ENCODE measurements around the gene RIPK1. TPM values are rescaled to one million over a fixed set of nuclear protein-coding genes. Genes with fewer than 3 reads are reported as not detected.
"Not testable (repeated sequence)": the region's sequence is repeated elsewhere in the genome, so short reads cannot be mapped to it uniquely, and the experiment has no call there.

Gene RIPK1
- total RNA-seq, 2 donors from 2014 or later, result 30.2 to 35.0 TPM

DNA sequence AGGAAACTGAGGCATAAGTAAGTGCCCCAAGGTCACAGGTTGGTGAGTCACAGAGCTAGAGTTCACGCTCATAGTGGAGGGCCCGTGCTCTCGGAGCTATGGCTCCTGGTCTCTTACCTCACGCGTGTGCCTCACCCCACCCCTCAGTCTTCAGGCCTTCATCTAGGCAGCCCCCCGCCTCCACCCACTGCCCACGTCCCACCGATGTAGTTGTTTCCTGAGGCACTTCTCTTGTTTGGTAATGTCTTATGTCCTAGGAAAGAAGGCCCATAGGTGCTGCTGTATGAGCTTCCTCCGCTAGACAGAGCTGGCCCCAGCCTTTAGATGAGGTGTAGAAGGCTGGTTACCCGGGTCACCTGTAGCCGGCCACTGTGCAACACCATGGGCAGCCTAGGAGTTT, 5.1 kb downstream of the RIPK1 start:
- ATAC-seq (no peak), DNase-seq (no peak)
- intact Hi-C loops (cut with DNase I, micrococcal nuclease), result no loop called here

DNA sequence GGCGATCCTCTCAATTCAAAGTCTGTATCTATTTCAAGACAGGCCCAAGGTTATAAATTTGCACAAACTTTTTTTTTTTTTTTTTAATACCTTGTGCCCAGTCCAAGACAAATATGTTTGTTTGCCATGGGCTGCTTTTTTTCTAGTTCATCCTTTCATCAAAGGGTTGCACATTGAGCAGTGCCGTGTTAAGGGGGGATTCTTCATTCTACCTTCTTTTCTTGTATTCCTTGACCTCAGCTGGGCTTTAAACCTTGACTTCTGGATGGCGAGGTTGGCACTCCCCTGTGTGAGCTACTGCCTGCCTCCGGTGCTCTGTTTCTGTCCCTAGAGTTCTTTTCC, 7.4 kb downstream of the RIPK1 start:
- intact Hi-C loops (cut with DNase I, micrococcal nuclease), result no loop called here
- DNase-seq, result no peak
- no peak for ATAC-seq

DNA sequence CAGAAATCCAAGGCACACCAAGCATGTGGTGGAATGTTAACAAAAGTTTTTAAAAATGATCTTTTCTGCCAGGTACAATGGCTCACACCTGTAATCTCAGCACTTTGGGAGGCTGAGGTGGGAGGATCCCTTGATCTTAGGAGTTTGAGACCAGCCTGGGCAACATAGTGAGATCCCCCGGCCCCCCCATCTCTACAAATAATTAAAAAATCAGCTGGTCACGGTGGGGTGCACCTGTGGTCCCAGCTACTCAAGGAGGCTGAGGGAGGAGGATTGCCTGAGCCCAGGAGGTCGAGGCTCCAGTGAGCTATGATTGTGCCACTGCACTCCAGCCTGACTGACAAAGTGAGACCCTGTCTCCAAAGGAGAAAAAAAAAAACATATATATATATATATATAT, 8.0 kb downstream of the RIPK1 start:
- intact Hi-C loops (cut with DNase I, micrococcal nuclease), result no loop called here
- no peak for ATAC-seq
- no peak for DNase-seq

- intact Hi-C loops (cut with DNase I, micrococcal nuclease), result no loop called here
- DNase-seq (no peak), ATAC-seq (no peak)
Observed at GRCh38 chr6:3077430-3077829, 9.1 kb downstream of the RIPK1 start.

DNA sequence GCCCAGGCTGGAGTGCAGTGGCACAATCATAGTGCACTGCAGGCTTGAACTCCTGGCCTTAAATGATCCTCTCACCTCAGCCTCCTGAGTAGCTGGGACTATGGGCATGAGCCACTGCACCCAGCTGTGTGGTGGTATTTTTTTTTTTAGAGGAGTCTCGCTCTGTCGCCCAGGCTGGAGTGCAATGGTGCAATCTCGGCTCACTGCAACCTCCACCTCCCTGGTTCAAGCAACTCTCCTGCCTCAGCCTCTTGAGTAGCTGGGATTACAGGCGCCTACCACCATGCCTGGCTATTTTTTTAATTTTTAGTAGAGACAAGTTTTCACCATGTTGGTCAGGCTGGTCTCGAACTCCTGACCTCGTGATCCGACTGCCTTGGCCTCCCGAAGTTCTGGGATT, 10.7 kb downstream of the RIPK1 start:
- DNase-seq; intact Hi-C loops (cut with DNase I, micrococcal nuclease); ATAC-seq: not testable (repeated sequence)

- ATAC-seq (no peak), DNase-seq (no peak)
- intact Hi-C loops (cut with DNase I, micrococcal nuclease), result no loop called here
Observed at GRCh38 chr6:3079682-3080081, 11.4 kb downstream of the RIPK1 start.

GRCh38 chr6:3081960-3082359, 13.7 kb downstream of the RIPK1 start:
- DNase-seq (no peak), ATAC-seq (peak; percentile 23)
- intact Hi-C loops (cut with DNase I, micrococcal nuclease), result no loop called here

DNA sequence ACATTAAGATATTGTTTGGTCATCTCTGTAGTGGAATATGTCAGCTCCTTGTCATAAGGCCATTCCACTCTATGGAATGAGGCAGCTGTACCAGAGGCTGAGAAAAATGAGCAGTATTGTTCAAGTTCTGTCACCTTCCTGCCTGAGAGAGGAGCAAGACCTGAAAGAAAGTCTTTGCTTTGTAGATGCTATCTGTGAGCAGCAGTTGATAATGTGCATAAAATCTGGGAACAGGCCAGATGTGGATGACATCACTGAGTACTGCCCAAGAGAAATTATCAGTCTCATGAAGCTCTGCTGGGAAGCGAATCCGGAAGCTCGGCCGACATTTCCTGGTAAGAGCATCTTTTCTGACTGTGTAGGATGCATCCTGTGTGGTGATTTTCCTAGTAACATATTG, 16.8 kb downstream of the RIPK1 start:
- ATAC-seq, result no peak
- no peak for DNase-seq
- intact Hi-C loops (cut with DNase I, micrococcal nuclease), result no loop called here

DNA sequence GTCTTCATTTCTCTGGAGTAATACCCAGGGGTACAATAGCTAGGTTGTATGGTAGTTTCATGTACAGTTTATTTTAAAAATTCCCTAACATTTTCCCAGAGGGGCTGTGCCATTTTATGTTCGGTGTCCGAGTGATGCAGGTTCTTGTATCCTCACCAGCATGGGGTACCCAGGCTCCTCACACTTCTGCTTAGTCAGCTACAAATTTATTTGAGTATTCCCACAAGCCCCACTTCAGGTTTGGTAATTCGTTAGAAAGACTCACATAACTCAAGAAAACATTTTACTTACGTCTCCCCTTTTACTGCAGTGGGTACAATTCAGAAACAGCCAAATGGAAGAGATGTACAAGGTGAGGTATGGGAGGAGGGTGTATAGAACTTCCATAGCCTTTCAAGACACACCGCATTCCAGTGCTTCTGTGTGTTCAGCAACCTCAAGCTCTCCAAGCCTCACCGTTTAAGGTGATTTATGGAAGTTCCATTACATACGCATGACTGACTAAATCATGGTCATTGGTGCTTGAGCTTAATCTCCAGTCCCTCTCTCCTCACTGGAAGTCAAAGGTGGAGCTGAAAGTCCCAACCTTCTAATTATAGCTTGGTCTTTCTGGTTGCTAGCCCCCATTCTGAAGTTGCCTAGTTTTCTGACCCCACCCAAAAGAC, 18.1 kb downstream of the RIPK1 start:
- intact Hi-C loops (cut with DNase I, micrococcal nuclease), result no loop called here
- DNase-seq (no peak), ATAC-seq (no peak)

DNA sequence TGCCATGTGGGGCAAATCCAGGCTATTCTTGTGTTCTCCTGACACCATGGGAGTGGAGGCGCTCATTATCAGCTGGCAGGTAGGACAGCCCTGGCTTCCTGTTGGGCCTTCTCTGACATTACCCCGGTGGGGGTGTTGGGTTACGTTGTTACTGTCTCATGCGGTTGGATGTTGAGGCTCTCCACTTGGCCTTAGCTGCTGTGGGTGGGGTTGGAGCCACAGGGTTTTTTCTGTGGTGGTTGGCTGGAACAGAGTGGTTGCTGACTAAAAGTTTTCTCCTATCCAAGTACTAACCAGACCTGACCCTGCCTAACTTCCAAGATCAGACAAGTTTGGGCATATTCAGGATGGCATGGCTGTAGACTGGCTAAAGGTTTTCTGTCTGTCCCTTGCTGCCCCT, 20.2 kb downstream of the RIPK1 start:
- ATAC-seq (no peak), DNase-seq (no peak)

DNA sequence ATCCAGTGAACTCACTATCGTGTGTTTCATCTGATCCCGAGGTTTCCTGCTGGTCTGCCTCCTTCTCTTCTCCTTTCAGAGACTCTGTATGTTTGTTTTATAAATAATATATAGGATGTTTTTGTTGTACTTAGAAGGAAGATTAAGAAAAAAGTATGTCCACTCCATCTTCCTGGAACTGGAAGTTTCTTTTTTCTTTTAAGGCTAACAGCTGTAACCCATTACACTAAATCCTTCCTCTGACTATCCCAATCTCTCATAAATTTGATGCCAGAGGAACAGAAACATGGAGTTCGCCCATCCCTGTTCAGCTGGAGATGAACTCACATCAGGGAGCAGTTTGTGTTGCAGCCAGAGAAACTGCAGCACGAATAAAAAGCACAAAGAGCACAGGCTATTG, 20.7 kb downstream of the RIPK1 start:
- intact Hi-C loops (cut with DNase I, micrococcal nuclease), result no loop called here
- no peak for ATAC-seq
- no peak for DNase-seq

More for the DNA sequence above, 20.2 kb downstream of the RIPK1 start:
- intact Hi-C loops (cut with DNase I, micrococcal nuclease), result no loop called here

DNA sequence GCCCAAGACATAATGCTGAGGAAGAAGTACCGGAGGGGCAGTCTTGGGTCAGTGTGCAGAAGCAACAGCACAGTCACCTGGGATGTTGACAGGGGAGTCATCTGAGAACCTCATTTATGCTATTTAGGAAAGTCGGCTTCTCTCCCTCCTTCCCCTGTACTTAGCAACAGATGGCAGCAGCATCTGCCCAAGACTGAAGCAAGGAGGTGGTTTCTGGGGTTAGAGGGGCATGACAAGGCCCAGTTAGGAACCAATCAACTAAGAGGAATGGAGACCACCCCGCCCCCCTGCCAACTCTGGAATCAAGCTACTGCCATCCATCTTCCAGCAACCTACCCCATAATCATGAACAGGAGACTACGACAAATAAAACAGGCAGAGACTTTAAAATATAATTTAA, 21.7 kb downstream of the RIPK1 start:
- ATAC-seq, result no peak
- no peak for DNase-seq
- intact Hi-C loops (cut with DNase I, micrococcal nuclease), result no loop called here

GRCh38 chr6:3094815-3095214, 26.5 kb downstream of the RIPK1 start:
- ATAC-seq (no peak), DNase-seq (no peak)
- intact Hi-C loops (cut with DNase I, micrococcal nuclease), result no loop called here

- ATAC-seq, result no peak
- no peak for DNase-seq
- intact Hi-C loops (cut with DNase I, micrococcal nuclease), result no loop called here
Observed at GRCh38 chr6:3102875-3103274, 34.6 kb downstream of the RIPK1 start.

DNA sequence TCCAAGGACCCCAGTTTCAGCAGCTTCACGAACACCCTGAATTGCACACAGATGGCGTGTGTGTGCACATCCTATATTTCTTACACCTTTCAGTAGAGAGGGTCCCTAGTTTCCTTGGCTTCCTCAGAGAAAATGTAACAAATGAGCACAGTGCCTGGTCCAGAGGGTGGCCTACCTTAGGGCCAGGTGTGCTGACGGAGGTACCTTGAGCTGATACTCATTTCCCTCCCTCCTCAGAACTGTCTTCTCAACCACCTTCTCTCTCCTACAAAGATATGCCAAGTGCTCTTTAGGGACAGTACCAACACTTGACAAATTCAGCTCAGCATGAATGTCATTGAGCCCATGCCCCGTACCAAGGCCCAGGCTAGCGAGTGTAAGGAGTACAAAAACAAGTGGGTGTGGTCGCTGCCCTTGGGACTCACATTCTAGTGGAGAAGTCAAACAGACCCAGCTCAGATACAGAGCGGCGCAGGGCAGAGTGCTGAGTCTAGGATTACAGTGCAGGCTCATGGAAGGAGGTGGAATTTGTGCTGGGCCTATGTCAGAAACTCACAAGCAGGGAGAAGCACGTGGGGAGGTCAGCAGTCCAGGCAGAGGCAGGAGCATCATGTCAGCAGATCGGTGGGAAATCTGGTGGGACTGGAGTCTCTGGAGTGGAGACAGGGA, 40.6 kb downstream of the RIPK1 start:
- intact Hi-C loops (cut with DNase I, micrococcal nuclease), result no loop called here
- DNase-seq (no peak), ATAC-seq (peak; percentile 40)

GRCh38 chr6:3109761-3110160, 41.5 kb downstream of the RIPK1 start:
- DNase-seq, result no peak
- ATAC-seq, result no peak
- intact Hi-C loops (cut with DNase I, micrococcal nuclease), result no loop called here

DNA sequence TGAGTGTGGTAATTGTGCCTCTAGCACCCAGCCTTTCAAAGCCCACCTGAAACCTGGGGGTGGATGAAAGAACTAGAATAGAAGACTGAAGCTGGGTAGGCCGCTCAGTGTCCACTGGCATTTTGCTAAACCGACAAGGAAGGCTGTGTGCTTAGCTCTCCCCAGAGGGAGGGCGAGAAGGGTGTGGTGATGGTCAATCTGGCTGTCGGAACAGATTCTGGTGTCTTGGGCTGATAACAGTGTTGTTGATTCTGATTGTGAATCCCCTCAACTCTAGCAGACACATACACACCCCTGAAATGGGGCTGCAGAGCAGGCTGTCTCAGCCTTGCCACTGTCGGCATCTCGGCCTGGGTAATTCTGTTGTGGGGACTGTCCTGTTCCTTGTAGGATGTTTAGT, 46.1 kb downstream of the RIPK1 start:
- DNase-seq, result no peak
- ATAC-seq, result no peak
- intact Hi-C loops (cut with DNase I, micrococcal nuclease), result no loop called here

DNA sequence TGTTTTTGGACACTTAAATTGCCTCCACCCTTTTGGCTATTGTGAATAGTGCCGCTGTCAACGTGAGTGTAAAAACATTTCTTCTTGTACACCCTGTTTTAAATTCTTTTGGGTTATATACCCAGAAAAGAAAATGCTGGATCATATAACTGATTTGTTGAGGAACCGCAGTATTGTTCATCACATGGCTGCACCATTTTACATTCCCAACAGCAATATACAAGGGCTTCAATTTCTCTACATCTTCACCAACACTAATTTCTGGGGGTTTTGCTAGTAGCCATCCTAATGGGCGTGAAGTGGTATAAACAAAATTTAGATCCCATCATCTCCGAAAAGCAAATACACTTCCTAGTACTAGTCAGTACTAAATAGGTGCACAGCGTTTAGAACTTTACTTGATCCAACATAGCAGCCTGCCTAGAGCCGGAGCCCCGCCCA, 49.6 kb downstream of the RIPK1 start:
- intact Hi-C loops (cut with DNase I, micrococcal nuclease), result no loop called here
- DNase-seq (no peak), ATAC-seq (peak; percentile 0)

- peak; percentile 97 to 100 for DNase-seq
- intact Hi-C loops (cut with DNase I, micrococcal nuclease), result no loop called here
- ATAC-seq, result peak; percentile 93
Observed at GRCh38 chr6:3118353-3119039, 50.2 kb downstream of the RIPK1 start, which contains the start of gene BPHL. Gene BPHL (plus strand): TSS chr6:3118711. CDS start chr6:3118741, 30 bp downstream.

- DNase-seq (peak in 1 of 2 donors; percentile 42), ATAC-seq (peak; percentile 60)
- intact Hi-C loops (cut with DNase I, micrococcal nuclease), result no loop called here
Observed at GRCh38 chr6:3119040-3119723, 50.9 kb downstream of the RIPK1 start.

Measured in left colon (tissue), 2 donors.